Measurements from ENCODE around the gene MAP4K4. TPM values are rescaled to one million over a fixed set of nuclear protein-coding genes. Genes with fewer than 3 reads are reported as not detected.

Gene MAP4K4
- total RNA-seq, 1 donor from 2014 or later: 68.4 TPM

DNA sequence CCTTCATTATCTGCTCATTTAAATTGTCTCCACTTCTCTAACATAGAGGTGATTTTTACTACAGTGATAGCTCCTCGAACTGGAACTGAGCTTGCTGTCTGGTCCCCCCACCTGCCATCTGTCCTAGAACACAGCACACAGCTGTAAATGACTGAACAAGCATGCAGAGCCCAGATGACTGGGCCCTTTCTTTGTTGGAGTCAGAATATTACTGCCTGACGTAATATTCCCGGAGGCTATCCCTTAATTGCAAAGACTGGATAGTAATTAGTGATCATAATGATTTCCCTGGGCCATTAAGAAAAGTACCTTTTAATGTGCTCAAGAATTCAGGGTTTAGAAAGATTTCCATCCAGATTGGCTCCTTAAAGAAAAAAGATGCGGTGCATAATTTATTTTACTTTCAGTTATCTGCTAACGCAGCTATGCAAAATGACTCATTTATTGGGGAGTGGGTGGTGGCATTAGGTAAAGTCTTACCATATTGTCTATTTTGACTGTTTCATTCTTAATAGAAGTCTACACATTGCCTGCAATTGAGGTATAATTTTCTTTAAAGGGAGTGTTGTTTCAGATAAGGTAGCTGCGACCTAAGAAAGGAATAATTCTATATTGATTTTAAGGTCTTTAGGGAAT is 84.4 kb downstream of the MAP4K4 start:
- Histone ChIP-seq H3K9me3 (no peaks in the 10 kb centered on the region), H3K4me3 (no peak overlapping the region), H3K36me3 (no peaks in the 10 kb centered on the region), H3K4me1 (peaks cover 45% of the 10 kb centered on the region), H3K27me3 (ENCODE audit: low read depth) (no peaks in the 10 kb centered on the region), H3K27ac (no peak overlapping the region)
- DNase-seq (no peak), ATAC-seq (no peak)
- TF ChIP-seq, protein P1, sequence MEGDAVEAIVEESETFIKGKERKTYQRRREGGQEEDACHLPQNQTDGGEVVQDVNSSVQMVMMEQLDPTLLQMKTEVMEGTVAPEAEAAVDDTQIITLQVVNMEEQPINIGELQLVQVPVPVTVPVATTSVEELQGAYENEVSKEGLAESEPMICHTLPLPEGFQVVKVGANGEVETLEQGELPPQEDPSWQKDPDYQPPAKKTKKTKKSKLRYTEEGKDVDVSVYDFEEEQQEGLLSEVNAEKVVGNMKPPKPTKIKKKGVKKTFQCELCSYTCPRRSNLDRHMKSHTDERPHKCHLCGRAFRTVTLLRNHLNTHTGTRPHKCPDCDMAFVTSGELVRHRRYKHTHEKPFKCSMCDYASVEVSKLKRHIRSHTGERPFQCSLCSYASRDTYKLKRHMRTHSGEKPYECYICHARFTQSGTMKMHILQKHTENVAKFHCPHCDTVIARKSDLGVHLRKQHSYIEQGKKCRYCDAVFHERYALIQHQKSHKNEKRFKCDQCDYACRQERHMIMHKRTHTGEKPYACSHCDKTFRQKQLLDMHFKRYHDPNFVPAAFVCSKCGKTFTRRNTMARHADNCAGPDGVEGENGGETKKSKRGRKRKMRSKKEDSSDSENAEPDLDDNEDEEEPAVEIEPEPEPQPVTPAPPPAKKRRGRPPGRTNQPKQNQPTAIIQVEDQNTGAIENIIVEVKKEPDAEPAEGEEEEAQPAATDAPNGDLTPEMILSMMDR (IDR thresholded peaks at IDR 0.05): no peak
- intact Hi-C loops (cut with DNase I): no loop called here

DNA sequence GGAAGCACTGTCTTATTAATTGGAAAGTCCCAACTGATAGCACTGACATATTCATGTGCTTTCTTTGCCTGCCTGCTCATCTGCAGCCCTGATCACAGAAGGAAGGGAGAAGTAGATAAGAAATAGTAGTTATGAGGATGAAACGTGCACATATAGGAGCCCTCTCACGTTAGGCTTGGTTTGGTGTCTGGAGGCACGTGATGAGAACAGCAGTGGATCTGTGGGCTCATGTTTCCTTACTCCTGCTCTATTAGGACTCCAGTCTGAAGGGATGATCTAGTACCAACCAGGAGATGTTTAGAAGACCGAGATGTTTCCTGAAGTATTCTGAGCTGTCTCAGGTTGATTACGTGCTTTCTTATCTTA is 84.9 kb downstream of the MAP4K4 start:
- H3K27me3 ChIP-seq (ENCODE audit: low read depth): no peaks in the 10 kb centered on the region
- intact Hi-C loops (cut with DNase I): no loop called here
- no peaks in the 10 kb centered on the region for H3K36me3 ChIP-seq
- no peak overlapping the region for H3K27ac ChIP-seq
- ATAC-seq: no peak
- DNase-seq: no peak
- H3K4me1 ChIP-seq: peaks cover 40% of the 10 kb centered on the region
- no peaks in the 10 kb centered on the region for H3K9me3 ChIP-seq
- TF ChIP-seq, protein P1 (IDR thresholded peaks at IDR 0.05): no peak
- no peak overlapping the region for H3K4me3 ChIP-seq

DNA sequence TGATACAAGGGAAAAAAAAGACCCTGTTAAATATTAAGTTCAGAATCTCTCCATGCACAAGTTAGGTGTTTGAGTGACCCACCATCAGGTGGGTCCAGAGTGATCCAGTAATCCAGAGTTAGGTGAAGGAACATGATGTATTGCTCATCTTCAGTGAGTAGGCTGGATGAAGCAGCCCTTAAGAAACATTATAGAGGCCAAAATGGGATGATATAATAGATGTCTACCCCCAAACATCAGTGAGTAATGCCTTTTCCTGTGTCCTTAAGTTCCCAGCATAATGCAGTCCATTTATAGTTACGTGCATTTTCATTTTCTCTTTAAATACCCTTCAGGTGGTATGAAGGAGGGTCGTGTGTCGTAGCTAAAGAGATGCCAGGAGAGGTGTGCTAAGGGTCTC is 89.6 kb downstream of the MAP4K4 start:
- DNase-seq: no peak
- H3K27ac ChIP-seq: no peak overlapping the region
- ATAC-seq: no peak
- peaks cover 17% of the 10 kb centered on the region for H3K4me1 ChIP-seq
- no peaks in the 10 kb centered on the region for H3K36me3 ChIP-seq
- no peaks in the 10 kb centered on the region for H3K27me3 ChIP-seq (ENCODE audit: low read depth)
- intact Hi-C loops (cut with DNase I): no loop called here
- H3K9me3 ChIP-seq: no peaks in the 10 kb centered on the region
- TF ChIP-seq, protein P1 (IDR thresholded peaks at IDR 0.05): no peak
- H3K4me3 ChIP-seq: no peak overlapping the region

DNA sequence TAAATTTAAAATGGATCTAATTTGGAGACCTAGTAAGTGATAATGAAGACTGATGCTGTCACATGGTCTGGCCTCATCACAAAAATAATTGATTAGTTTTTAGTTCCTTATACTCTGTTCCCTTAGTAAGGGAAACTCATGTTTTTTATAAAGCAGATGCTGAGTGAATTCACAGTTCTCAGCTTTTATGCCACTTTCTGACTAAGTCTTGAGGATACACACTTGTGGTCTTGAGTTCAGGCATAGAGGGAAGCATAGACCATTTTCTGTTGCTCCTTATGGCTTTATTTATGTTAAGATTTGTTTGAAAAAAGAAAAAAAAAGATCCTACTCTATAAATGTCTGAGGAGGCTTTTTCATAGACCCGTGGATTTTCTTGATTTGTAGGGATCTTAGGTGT is 91.1 kb downstream of the MAP4K4 start:
- H3K27me3 ChIP-seq (ENCODE audit: low read depth): no peaks in the 10 kb centered on the region
- H3K9me3 ChIP-seq: no peaks in the 10 kb centered on the region
- no peak overlapping the region for H3K4me3 ChIP-seq
- H3K27ac ChIP-seq: no peak overlapping the region
- H3K36me3 ChIP-seq: no peaks in the 10 kb centered on the region
- TF ChIP-seq, protein P1 (IDR thresholded peaks at IDR 0.05): no peak
- ATAC-seq (no peak), DNase-seq (no peak)
- intact Hi-C loops (cut with DNase I): no loop called here
- H3K4me1 ChIP-seq: peaks cover 18% of the 10 kb centered on the region

DNA sequence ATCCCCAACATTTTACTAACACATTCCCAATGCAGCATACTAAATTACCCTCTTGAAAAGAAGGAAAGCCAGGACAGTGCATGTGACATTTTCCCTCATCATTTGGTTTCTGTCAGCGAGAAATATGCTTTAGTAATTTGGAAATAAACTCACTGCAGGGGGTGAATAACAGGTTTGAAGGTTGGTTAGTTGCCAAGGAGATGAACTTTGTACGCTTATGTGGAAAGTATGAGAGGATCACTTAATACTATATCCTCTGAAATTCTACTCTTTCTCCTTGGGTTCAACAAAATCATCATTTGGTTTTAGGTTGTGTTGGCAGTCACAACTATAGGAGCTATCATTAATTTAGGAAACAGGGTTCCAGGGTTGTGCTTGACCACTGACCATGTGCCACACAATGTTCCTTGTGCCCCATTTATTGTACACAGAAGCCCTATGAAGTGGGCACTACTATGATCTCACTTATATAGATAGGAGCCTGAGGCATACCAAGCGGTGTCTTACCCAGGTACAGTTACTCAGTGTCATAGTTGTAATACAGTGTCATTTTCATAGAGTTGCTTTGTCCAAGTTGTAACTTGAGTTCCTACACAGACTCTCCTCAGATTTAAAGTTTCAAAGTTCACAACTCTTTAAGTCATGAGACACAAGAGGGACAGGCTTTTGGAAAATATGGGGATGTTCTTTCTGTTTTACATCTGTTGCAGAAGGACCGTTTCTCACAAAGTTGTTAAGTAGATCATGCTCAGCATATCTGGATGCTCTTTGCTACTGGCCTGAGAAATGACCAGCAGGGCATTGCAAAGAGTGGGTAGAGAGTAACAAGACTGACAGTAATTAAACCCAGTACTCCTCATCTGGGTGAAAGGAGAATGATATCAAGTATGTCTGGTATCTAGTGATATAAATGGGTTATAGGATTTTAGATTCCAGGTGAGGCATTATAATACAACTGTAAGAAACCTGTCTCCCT is 91.8 kb downstream of the MAP4K4 start:
- H3K27ac ChIP-seq: no peak overlapping the region
- no peak overlapping the region for H3K4me3 ChIP-seq
- no peaks in the 10 kb centered on the region for H3K27me3 ChIP-seq (ENCODE audit: low read depth)
- no peaks in the 10 kb centered on the region for H3K36me3 ChIP-seq
- intact Hi-C loops (cut with DNase I): no loop called here
- TF ChIP-seq, protein P1 (IDR thresholded peaks at IDR 0.05): no peak
- no peak for DNase-seq
- ATAC-seq: no peak
- H3K4me1 ChIP-seq: peaks cover 24% of the 10 kb centered on the region
- no peaks in the 10 kb centered on the region for H3K9me3 ChIP-seq

Data from lower lobe of right lung (tissue), 2 donors.